K562 (cell line): ENCODE results near the gene OSBPL3. TPM values are rescaled to one million over a fixed set of nuclear protein-coding genes. Genes with fewer than 3 reads are reported as not detected.
A peak's percentile ranks its signal among the peaks of the same experiment; 100 is the strongest.

Experiments used
- ADNP ChIP-seq: fragments of 200-800 bp; sonication (Bioruptor generic); IDR thresholded peaks from 2 replicates; pipeline ENCODE4 v1.6.1; 2016; ENCODE audit warnings: missing genetic modification characterization, missing compliant biosample characterization
- ARID1B ChIP-seq: fragments of 450-650 bp; IDR thresholded peaks from 2 replicates; pipeline ENCODE4 v1.6.1; 2016; ENCODE audit warnings: antibody characterized with exemption, mild to moderate bottlenecking, inconsistent platforms
- BRF1 ChIP-seq: IDR thresholded peaks from 3 replicates; pipeline ENCODE4 v1.6.1; 2011; ENCODE audit warnings: borderline replicate concordance, mild to moderate bottlenecking; ENCODE audit not compliant: insufficient read length; ENCODE audit errors: extremely low read depth
- CBFA2T2 ChIP-seq: fragments of 450-650 bp; conservative IDR thresholded peaks from 2 replicates; pipeline ENCODE4 v1.6.1; 2017; ENCODE audit warnings: mild to moderate bottlenecking
- CEBPB ChIP-seq: fragments of 450-650 bp; IDR thresholded peaks from 2 replicates; pipeline ENCODE4 v1.6.1; 2016; ENCODE audit warnings: missing genetic modification characterization, missing compliant biosample characterization
- DDX20 ChIP-seq: fragments of 450-650 bp; IDR thresholded peaks from 2 replicates; pipeline ENCODE4 v1.6.1; 2016; ENCODE audit warnings: missing genetic modification characterization, low read depth, mild to moderate bottlenecking, missing compliant biosample characterization, moderate library complexity
- HDAC1 ChIP-seq, 2 experiments: fragments of 450-650 bp; IDR thresholded peaks; 2 replicates each; pipeline ENCODE4 v1.6.1; 2016 to 2017; ENCODE audit warnings: inconsistent platforms in 1 of 2, mild to moderate bottlenecking in 1 of 2, moderate library complexity in 1 of 2
- HSF4 ChIP-seq: fragments of 250-450 bp; sonication (Bioruptor Pico); IDR thresholded peaks from 2 replicates; pipeline ENCODE4 v2.1.2; 2022; ENCODE audit warnings: mild to moderate bottlenecking, moderate library complexity, borderline replicate concordance
- JUND ChIP-seq, 2 experiments: IDR thresholded peaks; 2 replicates in 1 of 2; 3 replicates in 1 of 2; pipeline ENCODE4 v1.6.1; 2011; ENCODE audit warnings: borderline replicate concordance in 2 of 2, low read depth in 2 of 2, low read length in 2 of 2, improper control_type of control experiment in 1 of 2, missing biosample characterization in 1 of 2, missing genetic modification characterization in 1 of 2, missing genetic modification reagents in 1 of 2
- MAFK ChIP-seq: IDR thresholded peaks from 2 replicates; pipeline ENCODE4 v1.6.1; 2011; ENCODE audit warnings: low read length, improper control_type of control experiment
- MCM2 ChIP-seq: fragments of 450-650 bp; IDR thresholded peaks from 2 replicates; pipeline ENCODE4 v1.6.1; 2017; ENCODE audit warnings: low read depth, mild to moderate bottlenecking
- PHF8 ChIP-seq: fragments of 200-600 bp; sonication (generic); IDR thresholded peaks from 2 replicates; pipeline ENCODE4 v1.6.1; 2012; ENCODE audit warnings: mixed run types, mild to moderate bottlenecking, inconsistent platforms, low read length, moderate library complexity, borderline replicate concordance
- POLR2A ChIP-seq: fragments of 450-650 bp; conservative IDR thresholded peaks from 2 replicates; pipeline ENCODE4 v1.6.1; 2016
- RAD51 ChIP-seq: fragments of 450-650 bp; IDR thresholded peaks from 2 replicates; pipeline ENCODE4 v1.7.1; 2016; ENCODE audit warnings: low read depth, mild to moderate bottlenecking, borderline replicate concordance
- SRSF7 ChIP-seq: fragments of 200-400 bp; formaldehyde crosslinking; optimal IDR thresholded peaks from 2 replicates; pipeline ENCODE3; 2017; ENCODE audit warnings: mild to moderate bottlenecking, low read depth, low read length
- TEAD4 ChIP-seq, 2 experiments: sonication (generic) in 1 of 2; formaldehyde crosslinking in 1 of 2; IDR thresholded peaks; 2 replicates each; pipeline versions ENCODE4 v1.6.1 to v1.8.0; 2012 to 2022; ENCODE audit warnings: borderline replicate concordance in 1 of 2, inconsistent platforms in 1 of 2, low read length in 1 of 2, mild to moderate bottlenecking in 1 of 2, missing genetic modification reagents in 1 of 2
- ZFP1 ChIP-seq: fragments of 450-650 bp; formaldehyde crosslinking; IDR thresholded peaks from 2 replicates; pipeline ENCODE4 v1.4.0; 2020; ENCODE audit warnings: mild to moderate bottlenecking, mixed read lengths
- ZNF316 ChIP-seq: fragments of 450-650 bp; IDR thresholded peaks from 2 replicates; pipeline ENCODE4 v1.6.1; 2016
- ZNF717 ChIP-seq: fragments of 250-450 bp; sonication (Bioruptor Pico); IDR thresholded peaks from 2 replicates; pipeline ENCODE4 v1.5.0; 2021
- polyA plus RNA-seq, 8 experiments: library from polyadenylated mRNA; depleted of rRNA in 4 of 8; stranded (reverse) in 5 of 8; unstranded in 3 of 8; fragments of >200 nt; fragmentation: Nextera tagmentation in 2 of 8; fragmentation: Illumina TruSeq in 1 of 8; extraction: Ambion mirVana in 2 of 8; extraction: Trizol in 1 of 8; gene quantifications; 2 replicates each; pipeline versions ENCODE4 v1.2.1 to v1.2.3, GENCODE V29; 2011 to 2014; ENCODE audit warnings: inconsistent platforms in 1 of 8, missing spikeins in 1 of 8
- total RNA-seq, 7 experiments: library from RNA; depleted of rRNA in 6 of 7; stranded (reverse); fragments of >200 nt in 6 of 7; fragmentation: Illumina TruSeq in 2 of 7; extraction: Trizol in 2 of 7; gene quantifications; 2 replicates each; pipeline versions ENCODE4 v1.2.1 to v1.2.3, GENCODE V29; 2011 to 2021; ENCODE audit warnings: low replicate concordance in 1 of 7
- TF ChIP-seq, protein P1 (sequence below): fragments of 250-450 bp; sonication (Bioruptor Pico); IDR thresholded peaks from 2 replicates; pipeline ENCODE4 v1.5.0; 2022; ENCODE audit warnings: mild to moderate bottlenecking
- TF ChIP-seq, protein P2 (sequence below): sonication (generic); formaldehyde crosslinking; IDR thresholded peaks from 2 replicates; pipeline ENCODE4 v1.8.1; 2023; ENCODE audit warnings: mild to moderate bottlenecking, missing genetic modification reagents
- TF ChIP-seq, protein P3 (sequence below): fragments of 450-650 bp; formaldehyde crosslinking; IDR thresholded peaks from 2 replicates; pipeline ENCODE4 v1.4.0; 2020; ENCODE audit warnings: mild to moderate bottlenecking
- TF ChIP-seq, protein P4 (sequence below): fragments of 450-650 bp; IDR thresholded peaks from 2 replicates; pipeline ENCODE4 v1.6.1; 2016; ENCODE audit warnings: antibody characterized with exemption

The OSBPL3 gene
- total and polyA plus RNA-seq, 9 of the 15 experiments (the other 6 are each of a cell fraction or from before 2014, with no cell fraction given): 4.8 to 37.2 (median 26.5) TPM

DNA sequence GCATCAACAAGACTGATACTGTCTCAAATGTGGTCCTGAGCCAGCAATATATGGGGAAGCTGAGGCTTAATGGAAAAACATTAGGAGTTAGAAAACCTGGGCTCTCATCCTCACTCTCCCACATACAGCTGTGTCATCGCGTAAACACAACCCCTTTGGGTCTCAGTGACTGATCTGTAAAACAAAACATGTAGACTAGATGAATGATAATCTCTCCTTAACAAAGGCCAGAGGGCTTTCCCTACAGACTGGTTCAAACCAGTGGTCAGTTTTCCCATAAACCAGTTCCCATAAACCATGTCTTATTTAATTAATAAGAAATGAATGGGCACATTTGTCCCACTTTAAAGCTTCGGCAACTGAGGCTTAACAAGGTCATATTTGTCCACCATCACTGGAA lies 48.1 kb downstream of the OSBPL3 start (continued):
- TF ChIP-seq, protein P1, sequence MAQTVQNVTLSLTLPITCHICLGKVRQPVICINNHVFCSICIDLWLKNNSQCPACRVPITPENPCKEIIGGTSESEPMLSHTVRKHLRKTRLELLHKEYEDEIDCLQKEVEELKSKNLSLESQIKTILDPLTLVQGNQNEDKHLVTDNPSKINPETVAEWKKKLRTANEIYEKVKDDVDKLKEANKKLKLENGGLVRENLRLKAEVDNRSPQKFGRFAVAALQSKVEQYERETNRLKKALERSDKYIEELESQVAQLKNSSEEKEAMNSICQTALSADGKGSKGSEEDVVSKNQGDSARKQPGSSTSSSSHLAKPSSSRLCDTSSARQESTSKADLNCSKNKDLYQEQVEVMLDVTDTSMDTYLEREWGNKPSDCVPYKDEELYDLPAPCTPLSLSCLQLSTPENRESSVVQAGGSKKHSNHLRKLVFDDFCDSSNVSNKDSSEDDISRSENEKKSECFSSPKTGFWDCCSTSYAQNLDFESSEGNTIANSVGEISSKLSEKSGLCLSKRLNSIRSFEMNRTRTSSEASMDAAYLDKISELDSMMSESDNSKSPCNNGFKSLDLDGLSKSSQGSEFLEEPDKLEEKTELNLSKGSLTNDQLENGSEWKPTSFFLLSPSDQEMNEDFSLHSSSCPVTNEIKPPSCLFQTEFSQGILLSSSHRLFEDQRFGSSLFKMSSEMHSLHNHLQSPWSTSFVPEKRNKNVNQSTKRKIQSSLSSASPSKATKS (CRISPR knock-in tag): no peak
- TF ChIP-seq ZNF717 (CRISPR knock-in tag): no peak
- no peak for TF ChIP-seq MCM2
- no peak for TF ChIP-seq SRSF7
- TF ChIP-seq ARID1B: 0 out of 2 replicates have a peak, but pooled peaks have one; percentile 28
- no peak for TF ChIP-seq DDX20 (tag)
- TF ChIP-seq ZFP1 (CRISPR knock-in tag): no peak
- TF ChIP-seq, protein P2, sequence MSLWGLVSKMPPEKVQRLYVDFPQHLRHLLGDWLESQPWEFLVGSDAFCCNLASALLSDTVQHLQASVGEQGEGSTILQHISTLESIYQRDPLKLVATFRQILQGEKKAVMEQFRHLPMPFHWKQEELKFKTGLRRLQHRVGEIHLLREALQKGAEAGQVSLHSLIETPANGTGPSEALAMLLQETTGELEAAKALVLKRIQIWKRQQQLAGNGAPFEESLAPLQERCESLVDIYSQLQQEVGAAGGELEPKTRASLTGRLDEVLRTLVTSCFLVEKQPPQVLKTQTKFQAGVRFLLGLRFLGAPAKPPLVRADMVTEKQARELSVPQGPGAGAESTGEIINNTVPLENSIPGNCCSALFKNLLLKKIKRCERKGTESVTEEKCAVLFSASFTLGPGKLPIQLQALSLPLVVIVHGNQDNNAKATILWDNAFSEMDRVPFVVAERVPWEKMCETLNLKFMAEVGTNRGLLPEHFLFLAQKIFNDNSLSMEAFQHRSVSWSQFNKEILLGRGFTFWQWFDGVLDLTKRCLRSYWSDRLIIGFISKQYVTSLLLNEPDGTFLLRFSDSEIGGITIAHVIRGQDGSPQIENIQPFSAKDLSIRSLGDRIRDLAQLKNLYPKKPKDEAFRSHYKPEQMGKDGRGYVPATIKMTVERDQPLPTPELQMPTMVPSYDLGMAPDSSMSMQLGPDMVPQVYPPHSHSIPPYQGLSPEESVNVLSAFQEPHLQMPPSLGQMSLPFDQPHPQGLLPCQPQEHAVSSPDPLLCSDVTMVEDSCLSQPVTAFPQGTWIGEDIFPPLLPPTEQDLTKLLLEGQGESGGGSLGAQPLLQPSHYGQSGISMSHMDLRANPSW (CRISPR knock-in tag): no peak
- no peak for TF ChIP-seq POLR2A
- no peak for TF ChIP-seq BRF1
- TF ChIP-seq, protein P3, sequence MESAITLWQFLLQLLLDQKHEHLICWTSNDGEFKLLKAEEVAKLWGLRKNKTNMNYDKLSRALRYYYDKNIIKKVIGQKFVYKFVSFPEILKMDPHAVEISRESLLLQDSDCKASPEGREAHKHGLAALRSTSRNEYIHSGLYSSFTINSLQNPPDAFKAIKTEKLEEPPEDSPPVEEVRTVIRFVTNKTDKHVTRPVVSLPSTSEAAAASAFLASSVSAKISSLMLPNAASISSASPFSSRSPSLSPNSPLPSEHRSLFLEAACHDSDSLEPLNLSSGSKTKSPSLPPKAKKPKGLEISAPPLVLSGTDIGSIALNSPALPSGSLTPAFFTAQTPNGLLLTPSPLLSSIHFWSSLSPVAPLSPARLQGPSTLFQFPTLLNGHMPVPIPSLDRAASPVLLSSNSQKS (CRISPR knock-in tag): no peak
- peak; percentile 60; the same call in 1 of the 2 replicates for TF ChIP-seq ZNF316
- TF ChIP-seq PHF8: no peak
- no peak for TF ChIP-seq JUND (IDR thresholded peaks at IDR 0.05; ENCODE audit: borderline replicate concordance, low read depth, low read length)
- peak; percentile 16; the same call in 1 of the 3 replicates for TF ChIP-seq JUND (tag; IDR thresholded peaks at IDR 0.05; ENCODE audit: borderline replicate concordance, low read depth, low read length)
- TF ChIP-seq CBFA2T2: no peak
- peak; percentile 28; the same call in 1 of the 2 replicates for TF ChIP-seq ADNP
- TF ChIP-seq TEAD4 (IDR thresholded peaks at IDR 0.05; ENCODE audit: low read length): no peak
- TF ChIP-seq TEAD4 (CRISPR knock-in tag; IDR thresholded peaks at IDR 0.05; ENCODE audit: borderline replicate concordance): no peak
- no peak for TF ChIP-seq HDAC1 (IDR thresholded peaks at IDR 0.05)
- TF ChIP-seq CEBPB (tag): no peak
- TF ChIP-seq, protein P4, sequence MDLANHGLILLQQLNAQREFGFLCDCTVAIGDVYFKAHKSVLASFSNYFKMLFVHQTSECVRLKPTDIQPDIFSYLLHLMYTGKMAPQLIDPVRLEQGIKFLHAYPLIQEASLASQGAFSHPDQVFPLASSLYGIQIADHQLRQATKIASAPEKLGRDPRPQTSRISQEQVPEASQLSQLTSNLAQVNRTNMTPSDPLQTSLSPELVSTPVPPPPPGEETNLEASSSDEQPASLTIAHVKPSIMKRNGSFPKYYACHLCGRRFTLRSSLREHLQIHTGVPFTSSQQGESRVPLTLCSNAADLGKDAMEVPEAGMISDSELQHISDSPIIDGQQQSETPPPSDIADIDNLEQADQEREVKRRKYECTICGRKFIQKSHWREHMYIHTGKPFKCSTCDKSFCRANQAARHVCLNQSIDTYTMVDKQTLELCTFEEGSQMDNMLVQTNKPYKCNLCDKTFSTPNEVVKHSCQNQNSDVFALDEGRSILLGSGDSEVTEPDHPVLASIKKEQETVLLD: no peak
- TF ChIP-seq MAFK: peak; percentile 42; the same call in 1 of the 2 replicates
- TF ChIP-seq RAD51: no peak
- TF ChIP-seq HSF4 (CRISPR knock-in tag): no peak
